HG03060 (cell line): Measurements from ENCODE around the gene MYMX.
A peak's percentile ranks its signal among the peaks of the same experiment; 100 is the strongest.
"Not testable (repeated sequence)": the region's sequence is repeated elsewhere in the genome, so short reads cannot be mapped to it uniquely, and the experiment has no call there.

ENCODE experiments used
- ATAC-seq: cut with Tn5 transposase; IDR thresholded peaks from one replicate; pipeline ENCODE4 v1.9.1; 2021; ENCODE audit warnings: low read depth, moderate number of reproducible peaks; ENCODE audit not compliant: unreplicated experiment

The MYMX gene

GRCh38 chr6:44216677-44217331 is at the start of gene MYMX:
Gene MYMX, plus strand, starts transcription at chr6:44216926. Its CDS starts 546 bp downstream, at chr6:44217472.
- ATAC-seq = no peak

GRCh38 chr6:44167567-44167966 is 49.2 kb upstream of the MYMX start:
- ATAC-seq = no peak

- no peak for ATAC-seq
Observed at GRCh38 chr6:44169154-44169553, 47.6 kb upstream of the MYMX start.

GRCh38 chr6:44169886-44170570 is 46.7 kb upstream of the MYMX start:
- no peak for ATAC-seq

- no peak for ATAC-seq
Observed at GRCh38 chr6:44171899-44172546, 44.7 kb upstream of the MYMX start.

GRCh38 chr6:44172731-44173500 is 43.8 kb upstream of the MYMX start:
- no peak for ATAC-seq

- no peak for ATAC-seq
Observed at GRCh38 chr6:44176130-44176761, 40.5 kb upstream of the MYMX start.

GRCh38 chr6:44176762-44177509 is 39.8 kb upstream of the MYMX start:
- peak; percentile 57 for ATAC-seq

GRCh38 chr6:44177691-44178423 is 38.9 kb upstream of the MYMX start:
- no peak for ATAC-seq

- ATAC-seq = no peak
Observed at GRCh38 chr6:44178424-44179071, 38.2 kb upstream of the MYMX start.

- no peak for ATAC-seq
Observed at GRCh38 chr6:44179072-44179536, 37.6 kb upstream of the MYMX start.

- ATAC-seq = no peak
Observed at GRCh38 chr6:44179648-44180047, 37.1 kb upstream of the MYMX start.

- ATAC-seq = no peak
Observed at GRCh38 chr6:44180406-44180805, 36.3 kb upstream of the MYMX start.

- no peak for ATAC-seq
Observed at GRCh38 chr6:44180886-44181285, 35.8 kb upstream of the MYMX start.

GRCh38 chr6:44181784-44182183 is 34.9 kb upstream of the MYMX start:
- ATAC-seq = not testable (repeated sequence)

GRCh38 chr6:44182911-44183390 is 33.8 kb upstream of the MYMX start:
- no peak for ATAC-seq

GRCh38 chr6:44183783-44184182 is 32.9 kb upstream of the MYMX start:
- ATAC-seq = no peak

- not testable (repeated sequence) for ATAC-seq
Observed at GRCh38 chr6:44185356-44185755, 31.4 kb upstream of the MYMX start.
